GM23248 (cell line): ENCODE results near the gene PDCD7.

ENCODE experiments used
- EZH2 ChIP-seq: fragments of 200-600 bp; sonication (generic); IDR thresholded peaks from 2 replicates; pipeline ENCODE4 v1.6.1; 2018; ENCODE audit warnings: antibody characterized with exemption, mild to moderate bottlenecking; ENCODE audit not compliant: insufficient read depth, poor library complexity, severe bottlenecking
- EZH2phosphoT487 ChIP-seq: fragments of 200-600 bp; sonication (generic); IDR thresholded peaks from 2 replicates; pipeline ENCODE4 v1.6.1; 2018; ENCODE audit warnings: antibody characterized with exemption, moderate library complexity, mild to moderate bottlenecking, low read depth; ENCODE audit not compliant: insufficient read depth

- no peak for TF ChIP-seq EZH2
- TF ChIP-seq EZH2phosphoT487: no peak
Measured at GRCh38 chr15:65164139-65164538, 30.5 kb upstream of the PDCD7 start.
